OCI-LY3 (cell line): ENCODE data around the gene H19.

Source experiments
- H2AFZ ChIP-seq: fragments of 200-600, 300-600 bp; shearing (Covaris generic); 2 replicates; pipeline ENCODE4 v1.6.0; 2014; ENCODE audit warnings: antibody characterized with exemption, low read depth, low read length
- H3K27ac ChIP-seq: fragments of 200-600, 300-600 bp; sonication (generic); 2 replicates; pipeline ENCODE4 v1.5.1; 2014; ENCODE audit warnings: mild to moderate bottlenecking, low read length, moderate library complexity, mixed read lengths
- H3K27me3 ChIP-seq: fragments of 200-600, 300-600 bp; sonication (generic); 2 replicates; pipeline ENCODE4 v1.6.1; 2014; ENCODE audit warnings: low read depth, low read length, mixed read lengths
- H3K36me3 ChIP-seq: fragments of 200-600, 300-600 bp; sonication (generic); replicated peaks from 2 replicates; pipeline ENCODE3; 2014; ENCODE audit warnings: low read depth, low read length, mixed read lengths
- H3K4me1 ChIP-seq: fragments of 300-600, 200-600 bp; sonication (generic); 2 replicates; pipeline ENCODE4 v1.6.1; 2014; ENCODE audit warnings: low read length, mixed read lengths
- H3K4me2 ChIP-seq: fragments of 200-600, 300-600 bp; sonication (generic); 2 replicates; pipeline ENCODE4 v1.6.1; 2014; ENCODE audit warnings: low read length, mixed read lengths
- H3K4me3 ChIP-seq: fragments of 300-600, 200-600 bp; sonication (generic); 2 replicates; pipeline ENCODE4 v1.5.1; 2014; ENCODE audit warnings: antibody characterized with exemption, mild to moderate bottlenecking, low read length, moderate library complexity
- H3K79me2 ChIP-seq: fragments of 300-600, 200-600 bp; shearing (Covaris generic); 2 replicates; pipeline ENCODE4 v1.6.1; 2014; ENCODE audit warnings: mild to moderate bottlenecking, low read length, mixed read lengths
- H3K9ac ChIP-seq: fragments of 300-600, 200-600 bp; shearing (Covaris generic); 2 replicates; pipeline ENCODE4 v1.6.0; 2014; ENCODE audit warnings: mild to moderate bottlenecking, low read length, moderate library complexity
- H3K9me3 ChIP-seq: fragments of 200-600, 300-600 bp; shearing (Covaris generic); 2 replicates; pipeline ENCODE4 v1.6.1; 2014; ENCODE audit warnings: low read length, mixed read lengths; ENCODE audit not compliant: insufficient read depth
- H4K20me1 ChIP-seq: fragments of 200-600, 300-600 bp; sonication (generic); 2 replicates; pipeline ENCODE4 v1.6.1; 2016; ENCODE audit warnings: low read length, mixed read lengths; ENCODE audit not compliant: insufficient read depth
- EZH2phosphoT487 ChIP-seq: fragments of 200-600 bp; shearing (Covaris generic); IDR thresholded peaks from 2 replicates; pipeline ENCODE4 v1.6.1; 2018; ENCODE audit warnings: antibody characterized with exemption, mixed run types, low read depth
- TF ChIP-seq, protein P1 (sequence below): fragments of 200-600, 300-600 bp; sonication (generic); IDR thresholded peaks from 2 replicates; pipeline ENCODE4 v1.5.1; 2014; ENCODE audit warnings: antibody characterized with exemption, low read length, low read depth

H19 gene

GRCh38 chr11:1992111-1992510 is 5.5 kb downstream of the H19 start:
- H2AFZ ChIP-seq, result no peak overlapping the region
- no peaks in the 10 kb centered on the region for H3K79me2 ChIP-seq
- no peak overlapping the region for H3K9ac ChIP-seq
- no peak overlapping the region for H3K4me3 ChIP-seq
- no peak overlapping the region for H3K4me2 ChIP-seq
- no peaks in the 10 kb centered on the region for H3K36me3 ChIP-seq
- H3K9me3 ChIP-seq, result no peaks in the 10 kb centered on the region
- no peaks in the 10 kb centered on the region for H4K20me1 ChIP-seq
- H3K27me3 ChIP-seq, result no peaks in the 10 kb centered on the region
- no peaks in the 10 kb centered on the region for H3K4me1 ChIP-seq
- TF ChIP-seq, protein P1, sequence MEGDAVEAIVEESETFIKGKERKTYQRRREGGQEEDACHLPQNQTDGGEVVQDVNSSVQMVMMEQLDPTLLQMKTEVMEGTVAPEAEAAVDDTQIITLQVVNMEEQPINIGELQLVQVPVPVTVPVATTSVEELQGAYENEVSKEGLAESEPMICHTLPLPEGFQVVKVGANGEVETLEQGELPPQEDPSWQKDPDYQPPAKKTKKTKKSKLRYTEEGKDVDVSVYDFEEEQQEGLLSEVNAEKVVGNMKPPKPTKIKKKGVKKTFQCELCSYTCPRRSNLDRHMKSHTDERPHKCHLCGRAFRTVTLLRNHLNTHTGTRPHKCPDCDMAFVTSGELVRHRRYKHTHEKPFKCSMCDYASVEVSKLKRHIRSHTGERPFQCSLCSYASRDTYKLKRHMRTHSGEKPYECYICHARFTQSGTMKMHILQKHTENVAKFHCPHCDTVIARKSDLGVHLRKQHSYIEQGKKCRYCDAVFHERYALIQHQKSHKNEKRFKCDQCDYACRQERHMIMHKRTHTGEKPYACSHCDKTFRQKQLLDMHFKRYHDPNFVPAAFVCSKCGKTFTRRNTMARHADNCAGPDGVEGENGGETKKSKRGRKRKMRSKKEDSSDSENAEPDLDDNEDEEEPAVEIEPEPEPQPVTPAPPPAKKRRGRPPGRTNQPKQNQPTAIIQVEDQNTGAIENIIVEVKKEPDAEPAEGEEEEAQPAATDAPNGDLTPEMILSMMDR, result no peak
- TF ChIP-seq EZH2phosphoT487, result no peak
- H3K27ac ChIP-seq, result no peak overlapping the region

- H3K4me1 ChIP-seq, result no peaks in the 10 kb centered on the region
- H3K36me3 ChIP-seq, result no peaks in the 10 kb centered on the region
- no peaks in the 10 kb centered on the region for H3K27me3 ChIP-seq
- no peaks in the 10 kb centered on the region for H3K9me3 ChIP-seq
- H3K27ac ChIP-seq, result no peak overlapping the region
- no peak for TF ChIP-seq EZH2phosphoT487
- TF ChIP-seq, protein P1, result no peak
- H2AFZ ChIP-seq, result no peak overlapping the region
- no peaks in the 10 kb centered on the region for H4K20me1 ChIP-seq
- H3K4me3 ChIP-seq, result no peak overlapping the region
- H3K79me2 ChIP-seq, result no peaks in the 10 kb centered on the region
- no peak overlapping the region for H3K9ac ChIP-seq
- no peak overlapping the region for H3K4me2 ChIP-seq
Measured at GRCh38 chr11:1990872-1991578, 6.6 kb downstream of the H19 start.

DNA sequence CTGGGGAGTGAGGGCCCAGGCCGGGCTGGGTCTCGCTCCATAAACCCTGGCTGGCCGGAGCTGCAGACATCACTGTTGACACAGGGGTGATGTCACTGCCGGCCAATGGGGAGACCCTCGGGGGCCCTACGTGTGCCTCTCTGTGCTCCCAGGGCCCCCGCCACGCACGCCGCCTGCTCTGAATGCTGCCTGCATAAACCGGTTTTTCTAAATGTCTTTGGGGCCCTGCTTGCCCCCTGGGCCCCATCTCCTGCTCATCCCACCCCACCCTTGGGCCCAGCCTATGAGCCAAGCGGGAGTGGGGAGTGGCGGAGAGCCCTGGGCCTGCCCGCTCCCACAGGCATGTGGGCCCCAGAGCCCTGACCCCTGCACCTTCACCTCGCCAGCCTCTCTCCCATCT is 7.7 kb downstream of the H19 start:
- Histone ChIP-seq H3K27ac (no peak overlapping the region), H3K9me3 (no peaks in the 10 kb centered on the region), H3K4me3 (no peak overlapping the region), H3K27me3 (no peaks in the 10 kb centered on the region), H3K36me3 (no peaks in the 10 kb centered on the region), H2AFZ (no peak overlapping the region), H3K4me1 (no peaks in the 10 kb centered on the region), H4K20me1 (no peaks in the 10 kb centered on the region), H3K79me2 (no peaks in the 10 kb centered on the region), H3K4me2 (no peak overlapping the region), H3K9ac (no peak overlapping the region)
- TF ChIP-seq, protein P1, result no peak
- no peak for TF ChIP-seq EZH2phosphoT487

DNA sequence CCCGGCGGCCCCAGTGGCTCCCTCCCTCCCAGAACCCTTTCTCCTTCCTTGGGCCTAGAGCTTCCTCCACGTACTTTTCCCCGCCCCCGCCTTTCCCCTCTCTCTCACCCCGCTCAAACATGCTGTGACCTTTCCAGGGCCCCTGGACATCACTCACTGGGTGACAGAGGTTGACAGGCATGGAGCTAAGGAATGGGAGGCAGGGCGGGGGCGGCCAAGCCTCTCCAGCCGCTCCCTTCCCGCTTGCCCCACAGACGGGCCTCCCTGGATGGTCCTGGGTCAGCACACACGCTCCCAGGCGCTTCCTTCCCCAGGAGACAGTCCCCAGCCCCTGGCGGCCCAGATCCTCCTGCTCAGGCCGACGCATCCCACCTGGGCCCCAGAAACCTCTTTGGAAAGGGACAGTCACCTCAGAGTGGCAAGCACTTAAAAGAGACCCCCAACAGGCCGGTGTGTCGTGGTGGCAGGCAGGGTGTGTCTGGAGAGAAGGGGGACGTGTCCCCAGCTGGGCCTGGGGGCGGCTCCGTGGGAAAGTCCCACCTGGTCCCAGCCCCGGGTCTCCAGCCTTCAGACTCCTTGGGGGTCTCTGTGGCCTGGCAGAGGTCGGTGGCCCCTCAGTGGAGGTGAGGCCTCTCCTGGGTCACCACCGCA is 8.8 kb downstream of the H19 start:
- Histone ChIP-seq H3K79me2 (no peaks in the 10 kb centered on the region), H3K27ac (no peak overlapping the region), H3K36me3 (no peaks in the 10 kb centered on the region), H3K9ac (no peak overlapping the region), H3K4me1 (no peaks in the 10 kb centered on the region), H3K9me3 (no peaks in the 10 kb centered on the region), H3K4me3 (no peak overlapping the region), H3K27me3 (no peaks in the 10 kb centered on the region), H4K20me1 (no peaks in the 10 kb centered on the region), H2AFZ (no peak overlapping the region), H3K4me2 (no peak overlapping the region)
- TF ChIP-seq EZH2phosphoT487, result no peak
- TF ChIP-seq, protein P1, result no peak
